DMS153 (cell line): Measurements from ENCODE around the gene PSMD1.

Experiments used
- DNase-seq: peaks from one replicate; lab custom pipeline; 2025; lab: John Stamatoyannopoulos, UW

PSMD1 gene

DNA sequence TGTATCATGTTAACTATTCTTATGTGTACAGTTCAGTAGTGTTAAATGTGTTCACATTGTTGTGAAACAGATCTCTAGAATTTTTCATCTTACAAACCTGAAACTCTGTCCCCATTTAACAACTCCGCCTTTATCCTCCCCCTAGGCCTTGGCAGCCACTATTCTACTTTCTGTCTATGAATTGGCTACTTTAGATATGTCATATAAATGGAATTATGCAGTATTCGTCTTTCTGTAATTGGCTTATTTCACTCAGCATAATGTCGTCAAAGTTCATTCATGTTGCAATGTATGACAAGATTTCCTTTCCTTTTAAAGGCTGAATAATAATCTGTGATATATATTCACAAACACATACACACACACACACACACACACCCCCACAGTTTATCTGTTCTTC, 154.1 kb downstream of the PSMD1 start:
- no peak for DNase-seq

DNA sequence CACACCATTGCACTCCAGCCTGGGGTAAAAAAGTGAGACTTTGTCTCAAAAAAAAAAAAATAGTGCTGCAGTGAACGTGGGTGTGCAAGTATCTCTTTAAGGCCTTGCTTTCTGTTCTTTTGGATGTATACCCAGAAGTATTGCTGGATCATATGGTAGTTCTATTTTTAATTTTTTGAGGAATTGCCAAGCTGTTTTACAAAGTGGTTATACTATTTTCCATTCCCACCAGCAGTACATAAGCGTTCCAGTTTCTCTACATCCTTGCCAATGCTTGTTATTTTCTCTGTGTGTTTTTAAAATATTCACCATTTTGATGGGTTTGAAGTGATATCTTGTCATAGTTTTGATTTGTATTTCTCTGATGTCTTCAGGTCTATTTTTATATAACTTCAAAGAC, 154.8 kb downstream of the PSMD1 start:
- DNase-seq = no peak

DNA sequence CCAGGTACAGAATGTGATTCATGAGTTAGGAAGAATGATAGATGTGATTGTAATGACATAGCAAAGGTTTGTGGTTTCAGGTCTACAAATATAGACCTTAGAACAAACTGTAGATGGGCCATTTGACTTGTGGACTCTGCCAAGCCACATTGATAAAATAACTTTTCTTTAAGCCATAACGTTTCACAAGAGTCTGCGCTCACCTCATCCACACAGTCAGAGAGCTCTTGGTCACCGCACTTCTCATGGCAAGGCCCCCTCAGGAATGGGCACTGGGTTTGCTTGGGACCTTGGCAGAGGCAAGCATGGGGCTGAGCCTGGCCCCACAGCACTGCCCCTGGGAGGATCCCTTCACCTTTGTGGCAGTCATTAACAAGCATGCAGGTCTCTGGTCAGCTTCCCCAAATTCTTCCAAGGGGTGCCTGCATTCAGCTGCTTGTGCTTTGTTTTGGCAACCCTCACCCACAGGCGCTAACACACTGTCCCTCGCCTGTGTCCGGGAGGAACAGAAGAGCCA, 155.7 kb downstream of the PSMD1 start:
- no peak for DNase-seq

DNA sequence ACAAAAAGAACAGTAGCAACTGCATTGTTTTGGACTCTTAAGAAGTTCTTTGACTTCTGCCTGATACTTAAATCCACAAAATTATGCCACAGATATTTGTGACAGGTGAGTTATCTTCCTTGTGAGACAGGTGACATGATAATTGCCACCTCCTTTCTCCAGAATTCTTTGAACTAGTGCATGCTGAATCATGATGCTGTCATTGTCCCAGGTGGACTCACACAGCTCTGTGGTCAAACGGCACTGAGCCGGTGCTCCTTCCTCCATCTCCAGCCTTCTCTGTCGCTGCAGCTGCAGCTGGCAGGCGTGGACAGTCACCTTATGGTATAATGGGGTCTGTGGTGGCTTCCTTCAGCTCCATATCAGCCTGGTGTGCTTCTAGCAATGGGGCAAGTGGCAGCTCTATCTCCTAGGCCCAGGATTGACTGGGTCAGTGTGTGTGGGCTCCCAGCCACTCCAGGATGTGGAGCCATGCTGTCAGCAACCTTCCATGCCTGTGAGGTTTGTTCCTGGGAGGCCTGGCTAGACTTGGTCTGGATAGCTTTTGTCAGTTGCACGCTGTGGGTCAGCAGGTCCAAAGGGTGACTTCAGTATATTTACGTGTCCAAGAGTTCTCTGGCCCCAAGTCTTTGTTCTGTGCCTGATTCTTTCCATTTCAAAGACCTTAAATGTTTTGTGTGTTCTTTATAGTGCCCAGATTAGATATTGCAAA, 157.4 kb downstream of the PSMD1 start:
- DNase-seq = no peak

DNA sequence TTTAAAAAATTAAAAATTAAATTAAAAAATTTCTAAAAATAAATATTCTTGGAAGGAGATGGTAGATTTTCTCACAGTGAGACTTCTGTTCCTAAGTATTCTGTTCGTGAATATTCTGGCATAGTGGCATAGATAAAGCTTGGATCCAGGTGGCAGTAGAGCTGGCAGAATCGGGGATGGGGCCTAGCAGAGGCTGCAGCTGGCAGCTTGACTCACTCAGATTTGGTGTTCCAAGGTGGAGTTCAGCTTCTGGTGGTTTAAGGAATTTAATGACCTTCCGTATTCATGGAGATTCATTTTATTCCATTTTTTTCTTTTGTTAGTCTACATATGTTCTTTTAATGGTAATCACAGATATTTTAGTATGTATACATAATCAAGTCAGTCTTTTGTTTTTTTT, 161.7 kb downstream of the PSMD1 start:
- DNase-seq = no peak

DNA sequence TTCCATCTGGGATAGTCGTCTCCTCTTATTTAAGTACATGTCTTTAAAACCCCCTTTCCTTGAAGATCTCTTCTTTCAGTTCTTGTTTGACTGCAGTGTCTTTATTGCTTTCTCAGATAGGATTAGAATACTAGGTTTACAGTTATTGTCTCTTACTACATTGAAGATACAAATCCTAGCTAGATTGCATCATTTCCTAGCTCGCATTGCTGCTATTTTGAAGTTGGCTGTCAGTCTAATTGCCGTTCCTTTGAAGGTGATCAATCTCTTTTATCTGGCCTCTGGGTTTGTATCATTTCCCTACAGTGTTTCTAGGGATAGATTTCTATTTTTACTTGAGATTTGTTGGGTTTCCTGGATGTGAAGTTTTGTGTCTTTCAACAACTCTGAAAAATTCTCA, 162.6 kb downstream of the PSMD1 start:
- DNase-seq = no peak

DNA sequence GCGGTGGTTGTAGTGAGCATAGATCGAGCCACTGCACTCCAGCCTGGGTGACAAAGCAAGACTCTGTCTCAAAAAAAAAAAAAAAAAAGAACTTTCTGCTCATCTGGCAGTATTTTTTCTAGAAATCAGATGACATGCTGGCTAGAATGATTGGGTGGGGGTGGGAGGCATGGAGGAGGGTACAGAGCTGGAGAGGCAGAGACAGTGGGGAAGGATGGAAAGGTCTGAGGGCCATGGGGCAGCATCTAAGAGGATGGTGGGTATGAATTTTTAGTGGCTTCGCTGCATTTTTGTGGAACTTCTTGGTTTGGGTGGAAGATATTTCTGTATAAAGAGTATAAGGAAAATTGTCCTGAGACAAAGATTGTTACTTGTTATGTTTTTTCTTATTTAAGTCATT, 165.1 kb downstream of the PSMD1 start:
- DNase-seq = no peak
